ENCODE results near the gene SIDT1. TPM values are rescaled to one million over a fixed set of nuclear protein-coding genes. Genes with fewer than 3 reads are reported as not detected.

SIDT1 gene
- not detected in 2 replicates for total RNA-seq (2014; rRNA removed; shearing (Covaris generic))

- peak in 1 of 2 experiments; percentile 21 for DNase-seq (ENCODE audit: low read depth in 1 of 2, low spot score in 2 of 2)
- Histone ChIP-seq H3K36me3 (no peaks in the 10 kb centered on the region), H3K27me3 (replicated peaks) (peaks cover 51% of the 10 kb centered on the region), H3K27ac (no peak within 1 kb of the TSS), H3K9me3 (replicated peaks) (no peaks in the 10 kb centered on the region), H3K4me1 (replicated peaks) (peaks cover 9% of the 10 kb centered on the region), H3K4me3 (peak within 1 kb of the TSS; percentile 21)
Measured at GRCh38 chr3:113531826-113532697, at the start of gene SIDT1. Gene SIDT1 (plus strand): TSS chr3:113532555. CDS start chr3:113533022, 467 bp downstream.

- Histone ChIP-seq H3K4me3 (no peak overlapping the region), H3K4me1 (replicated peaks) (no peaks in the 10 kb centered on the region), H3K9me3 (replicated peaks) (no peaks in the 10 kb centered on the region), H3K27ac (no peak overlapping the region), H3K36me3 (no peaks in the 10 kb centered on the region), H3K27me3 (replicated peaks) (no peaks in the 10 kb centered on the region)
- DNase-seq (ENCODE audit: low read depth in 1 of 2, low spot score in 2 of 2) = no peak
Measured at GRCh38 chr3:113485161-113485609, 47.2 kb upstream of the SIDT1 start.

- H3K36me3 ChIP-seq = 0 out of 2 replicates have a peak, but pooled peaks cover 3% of the 10 kb centered on the region
- no peak overlapping the region for H3K4me3 ChIP-seq
- no peaks in the 10 kb centered on the region for H3K27me3 ChIP-seq (replicated peaks)
- peaks cover 16% of the 10 kb centered on the region for H3K4me1 ChIP-seq (replicated peaks)
- peak in 1 of 2 experiments; percentile 6 for DNase-seq (ENCODE audit: low read depth in 1 of 2, low spot score in 2 of 2)
- H3K27ac ChIP-seq = no peak overlapping the region
- no peaks in the 10 kb centered on the region for H3K9me3 ChIP-seq (replicated peaks)
Measured at GRCh38 chr3:113495035-113495434, 37.3 kb upstream of the SIDT1 start.

GRCh38 chr3:113496924-113497323 lies 35.4 kb upstream of the SIDT1 start:
- H3K27ac ChIP-seq = no peak overlapping the region
- H3K4me1 ChIP-seq (replicated peaks) = peaks cover 16% of the 10 kb centered on the region
- H3K27me3 ChIP-seq (replicated peaks) = no peaks in the 10 kb centered on the region
- 0 out of 2 replicates have a peak, but pooled peaks cover 3% of the 10 kb centered on the region for H3K36me3 ChIP-seq
- no peaks in the 10 kb centered on the region for H3K9me3 ChIP-seq (replicated peaks)
- no peak overlapping the region for H3K4me3 ChIP-seq
- DNase-seq (ENCODE audit: low read depth in 1 of 2, low spot score in 2 of 2) = no peak

- no peaks in the 10 kb centered on the region for H3K27me3 ChIP-seq (replicated peaks)
- DNase-seq (ENCODE audit: low read depth in 1 of 2, low spot score in 2 of 2) = peak in 1 of 2 experiments; percentile 65
- H3K4me3 ChIP-seq = no peak overlapping the region
- peaks cover 16% of the 10 kb centered on the region for H3K4me1 ChIP-seq (replicated peaks)
- H3K36me3 ChIP-seq = no peaks in the 10 kb centered on the region
- H3K9me3 ChIP-seq (replicated peaks) = no peaks in the 10 kb centered on the region
- peak overlapping the region; percentile 78 for H3K27ac ChIP-seq
Measured at GRCh38 chr3:113498221-113499005, 33.9 kb upstream of the SIDT1 start.

- H3K4me3 ChIP-seq = no peak overlapping the region
- peaks cover 16% of the 10 kb centered on the region for H3K4me1 ChIP-seq (replicated peaks)
- DNase-seq (ENCODE audit: low read depth in 1 of 2, low spot score in 2 of 2) = no peak
- H3K36me3 ChIP-seq = no peaks in the 10 kb centered on the region
- no peaks in the 10 kb centered on the region for H3K9me3 ChIP-seq (replicated peaks)
- H3K27ac ChIP-seq = peak overlapping the region; percentile 78
- no peaks in the 10 kb centered on the region for H3K27me3 ChIP-seq (replicated peaks)
Measured at GRCh38 chr3:113499081-113499480, 33.3 kb upstream of the SIDT1 start.

- Histone ChIP-seq H3K27me3 (replicated peaks) (no peaks in the 10 kb centered on the region), H3K4me3 (no peak overlapping the region), H3K9me3 (replicated peaks) (no peaks in the 10 kb centered on the region), H3K27ac (no peak overlapping the region), H3K4me1 (replicated peaks) (peaks cover 16% of the 10 kb centered on the region), H3K36me3 (no peaks in the 10 kb centered on the region)
- DNase-seq (ENCODE audit: low read depth in 1 of 2, low spot score in 2 of 2) = no peak
Measured at GRCh38 chr3:113501597-113501996, 30.8 kb upstream of the SIDT1 start.

- Histone ChIP-seq H3K4me3 (no peak overlapping the region), H3K4me1 (replicated peaks) (no peaks in the 10 kb centered on the region), H3K27ac (no peak overlapping the region), H3K36me3 (no peaks in the 10 kb centered on the region), H3K27me3 (replicated peaks) (no peaks in the 10 kb centered on the region), H3K9me3 (replicated peaks) (no peaks in the 10 kb centered on the region)
- no peak for DNase-seq (ENCODE audit: low read depth in 1 of 2, low spot score in 2 of 2)
Measured at GRCh38 chr3:113505867-113506266, 26.5 kb upstream of the SIDT1 start.

- Histone ChIP-seq H3K4me1 (replicated peaks) (no peaks in the 10 kb centered on the region), H3K27ac (no peak overlapping the region), H3K36me3 (no peaks in the 10 kb centered on the region), H3K9me3 (replicated peaks) (no peaks in the 10 kb centered on the region), H3K4me3 (no peak overlapping the region), H3K27me3 (replicated peaks) (no peaks in the 10 kb centered on the region)
- DNase-seq (ENCODE audit: low read depth in 1 of 2, low spot score in 2 of 2) = no peak
Measured at GRCh38 chr3:113507501-113508067, 24.8 kb upstream of the SIDT1 start.

GRCh38 chr3:113508966-113509365 lies 23.4 kb upstream of the SIDT1 start:
- Histone ChIP-seq H3K4me1 (replicated peaks) (peaks cover 3% of the 10 kb centered on the region; the same call in 1 of the 2 replicates), H3K27ac (no peak overlapping the region), H3K27me3 (replicated peaks) (no peaks in the 10 kb centered on the region), H3K36me3 (no peaks in the 10 kb centered on the region), H3K9me3 (replicated peaks) (no peaks in the 10 kb centered on the region), H3K4me3 (no peak overlapping the region)
- no peak for DNase-seq (ENCODE audit: low read depth in 1 of 2, low spot score in 2 of 2)

- H3K27me3 ChIP-seq (replicated peaks) = no peaks in the 10 kb centered on the region; the same call in 1 of the 2 replicates
- no peak for DNase-seq (ENCODE audit: low read depth in 1 of 2, low spot score in 2 of 2)
Measured at GRCh38 chr3:113514265-113514769, 18.0 kb upstream of the SIDT1 start.

GRCh38 chr3:113516115-113516505 lies 16.2 kb upstream of the SIDT1 start:
- DNase-seq (ENCODE audit: low read depth in 1 of 2, low spot score in 2 of 2) = no peak
- H3K27ac ChIP-seq = no peak overlapping the region

More at GRCh38 chr3:113514265-113514769, 18.0 kb upstream of the SIDT1 start:
- 0 out of 2 replicates have a peak, but pooled peaks cover 5% of the 10 kb centered on the region for H3K36me3 ChIP-seq
- no peaks in the 10 kb centered on the region for H3K9me3 ChIP-seq (replicated peaks)
- H3K4me1 ChIP-seq (replicated peaks) = peaks cover 10% of the 10 kb centered on the region
- H3K27ac ChIP-seq = peak overlapping the region; percentile 31
- peak overlapping the region; percentile 65 for H3K4me3 ChIP-seq

GRCh38 chr3:113521981-113522380 lies 10.4 kb upstream of the SIDT1 start:
- Histone ChIP-seq H3K9me3 (replicated peaks) (no peaks in the 10 kb centered on the region), H3K4me3 (no peak overlapping the region), H3K4me1 (replicated peaks) (no peaks in the 10 kb centered on the region), H3K27ac (no peak overlapping the region), H3K27me3 (replicated peaks) (peaks cover 3% of the 10 kb centered on the region), H3K36me3 (no peaks in the 10 kb centered on the region)
- DNase-seq (ENCODE audit: low read depth in 1 of 2, low spot score in 2 of 2) = no peak

More at GRCh38 chr3:113516115-113516505, 16.2 kb upstream of the SIDT1 start:
- Histone ChIP-seq H3K4me3 (no peak overlapping the region), H3K9me3 (replicated peaks) (no peaks in the 10 kb centered on the region), H3K27me3 (replicated peaks) (no peaks in the 10 kb centered on the region; the same call in none of the 2 replicates), H3K36me3 (0 out of 2 replicates have a peak, but pooled peaks cover 5% of the 10 kb centered on the region), H3K4me1 (replicated peaks) (peaks cover 10% of the 10 kb centered on the region)

Data from SJSA1 (cell line).